Activated CD8-positive, alpha-beta memory T cell treated with anti-CD3 and anti-CD28 coated beads, Interleukin-2, amount 50 U/mL, for 24 hours (primary cell): ENCODE measurements around the gene EXOC2.

ENCODE experiments used
- DNase-seq: peaks from one replicate; pipeline ENCODE4 v3.0.0-alpha.2; 2020; ENCODE audit errors: extremely low read depth

The EXOC2 gene

DNA sequence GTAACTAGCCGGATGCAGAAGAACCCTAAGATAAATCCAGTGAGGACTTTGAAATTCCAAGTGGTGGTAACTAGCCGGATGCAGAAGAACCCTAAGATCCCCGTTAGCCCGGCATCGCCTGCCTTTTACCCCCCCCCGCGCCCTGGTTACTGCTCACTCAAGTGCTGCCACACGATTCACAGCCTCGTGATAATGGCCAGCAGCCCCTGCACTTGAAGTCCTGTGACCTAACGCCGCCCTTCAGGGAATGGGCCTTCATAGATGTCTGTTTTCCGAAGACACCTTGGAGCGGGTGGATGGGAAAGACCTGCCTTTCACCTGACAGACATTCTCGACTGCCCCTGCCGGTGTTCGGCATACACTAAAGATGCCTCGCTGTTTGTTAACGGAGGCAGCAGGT, 163.9 kb downstream of the EXOC2 start:
- DNase-seq, result no peak

DNA sequence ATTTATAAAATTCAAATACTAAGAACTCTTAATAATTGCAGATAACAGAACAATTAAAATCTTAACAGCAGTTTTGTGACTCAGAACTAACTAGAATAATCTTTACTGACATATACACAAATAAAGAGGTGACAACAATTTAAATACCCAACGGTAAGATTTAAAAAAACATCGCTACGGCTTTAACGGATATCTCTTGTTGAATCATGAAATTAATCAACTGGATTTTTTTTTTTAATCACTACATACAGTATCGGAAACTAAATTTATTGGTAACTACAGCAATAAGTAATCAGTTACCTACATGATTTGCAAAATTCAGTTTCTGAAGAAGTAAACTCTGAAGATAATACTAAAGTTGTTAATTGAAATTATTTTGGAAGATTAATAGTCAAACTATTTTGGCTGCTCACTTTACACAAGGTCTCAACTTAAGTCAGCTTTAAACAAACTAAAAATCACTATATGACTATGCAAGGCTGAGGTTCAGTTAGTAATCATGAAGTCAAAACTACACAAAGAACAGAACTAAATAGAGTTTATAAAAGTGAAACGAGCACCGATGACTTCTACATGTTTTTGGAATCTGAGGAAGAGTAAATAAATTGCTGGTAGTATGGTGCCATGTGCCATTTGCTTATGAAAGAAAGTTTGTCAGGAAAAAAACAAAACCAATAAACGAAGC, 164.8 kb downstream of the EXOC2 start:
- DNase-seq, result no peak

DNA sequence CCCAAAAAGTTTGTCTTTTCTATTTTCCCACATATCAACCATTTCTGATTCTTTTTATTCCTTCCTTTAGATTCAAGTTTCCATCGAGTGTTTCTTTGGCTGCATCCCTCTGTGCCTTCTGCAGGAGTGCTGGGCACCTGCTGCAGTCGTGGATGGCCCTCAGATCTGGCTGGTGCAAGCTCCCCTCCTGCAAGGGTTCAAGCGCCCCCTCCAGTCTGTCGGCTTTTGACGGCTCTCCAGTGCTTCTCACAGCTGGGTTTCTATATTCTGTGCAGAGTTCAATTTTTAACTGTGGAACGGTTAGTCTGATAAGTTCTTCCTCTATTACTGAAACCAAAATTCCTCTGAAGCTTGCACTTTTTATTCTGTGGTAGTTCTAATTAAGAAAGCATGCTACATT, 168.1 kb downstream of the EXOC2 start:
- no peak for DNase-seq

DNA sequence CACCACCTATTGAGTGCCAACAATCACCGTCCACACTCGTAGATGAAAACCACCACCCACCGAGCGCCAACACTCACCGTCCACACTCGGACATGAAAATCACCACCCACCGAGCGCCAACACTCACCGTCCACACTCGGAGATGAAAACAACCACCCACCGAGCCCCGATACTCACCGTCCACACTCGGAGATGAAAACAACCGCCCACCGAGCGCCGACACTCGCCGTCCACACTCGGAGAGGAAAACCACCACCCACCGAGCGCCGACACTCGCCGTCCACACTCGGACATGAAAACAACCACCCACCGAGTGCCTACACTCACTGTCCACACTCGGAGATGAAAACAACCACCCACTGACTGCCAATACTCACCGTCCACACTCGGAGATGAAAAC, 172.1 kb downstream of the EXOC2 start:
- DNase-seq, result no peak

DNA sequence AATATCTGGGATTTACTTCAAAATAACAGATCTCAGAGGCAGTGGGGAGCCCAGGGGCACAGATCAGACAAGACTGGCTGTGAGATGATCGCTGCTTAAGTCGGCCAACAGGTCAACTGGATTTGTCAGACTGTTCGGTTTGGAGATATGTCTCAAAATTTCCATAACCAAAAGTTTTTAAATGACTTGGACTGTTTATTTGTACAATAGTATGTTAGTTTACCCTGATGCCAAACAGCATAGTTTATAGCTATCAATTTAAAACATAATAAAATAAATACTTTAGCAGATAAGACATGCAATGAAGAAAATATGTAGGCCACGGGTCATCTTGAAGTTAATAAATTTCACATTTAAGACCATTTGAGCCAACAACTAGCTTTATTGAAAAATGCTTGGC, 174.7 kb downstream of the EXOC2 start:
- DNase-seq, result no peak

DNA sequence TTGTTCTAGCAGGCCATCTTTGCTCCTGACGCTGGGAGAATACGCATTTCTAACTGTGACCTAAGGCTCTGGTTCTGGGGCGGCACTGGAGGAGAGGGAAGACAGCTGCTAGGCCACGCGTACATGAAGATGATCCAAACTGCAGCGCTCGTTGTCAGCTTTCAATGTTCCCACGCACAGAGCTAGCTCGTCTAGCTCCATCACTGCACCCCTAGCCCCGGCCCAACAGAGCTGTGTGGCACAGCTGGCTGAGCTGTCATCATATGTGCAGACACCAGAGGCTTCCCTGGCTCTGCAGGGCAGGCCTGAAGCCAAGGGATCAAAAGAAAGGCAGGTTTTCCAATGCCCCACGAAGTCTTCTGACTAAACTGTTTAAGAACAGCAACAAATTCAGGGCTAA, 176.7 kb downstream of the EXOC2 start:
- DNase-seq, result no peak

DNA sequence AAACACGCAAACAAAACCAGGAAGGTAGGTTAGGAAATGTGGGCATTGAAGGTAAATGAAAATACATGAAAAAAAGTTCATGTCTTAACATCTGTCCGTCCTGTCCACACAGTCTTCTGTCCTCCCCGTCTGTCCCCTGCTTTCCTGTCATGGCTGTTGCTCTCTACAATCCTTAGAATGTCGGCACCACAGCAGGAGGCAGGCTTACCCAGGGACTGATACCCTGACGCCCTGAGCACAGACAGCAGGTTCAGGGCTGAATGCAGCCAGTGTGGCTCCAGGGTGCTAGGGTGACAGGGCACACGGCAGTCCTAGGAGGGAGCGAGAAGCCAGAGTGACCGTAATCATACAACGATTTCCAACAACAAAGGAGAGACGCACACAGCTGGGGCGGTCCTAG, 177.7 kb downstream of the EXOC2 start:
- no peak for DNase-seq

DNA sequence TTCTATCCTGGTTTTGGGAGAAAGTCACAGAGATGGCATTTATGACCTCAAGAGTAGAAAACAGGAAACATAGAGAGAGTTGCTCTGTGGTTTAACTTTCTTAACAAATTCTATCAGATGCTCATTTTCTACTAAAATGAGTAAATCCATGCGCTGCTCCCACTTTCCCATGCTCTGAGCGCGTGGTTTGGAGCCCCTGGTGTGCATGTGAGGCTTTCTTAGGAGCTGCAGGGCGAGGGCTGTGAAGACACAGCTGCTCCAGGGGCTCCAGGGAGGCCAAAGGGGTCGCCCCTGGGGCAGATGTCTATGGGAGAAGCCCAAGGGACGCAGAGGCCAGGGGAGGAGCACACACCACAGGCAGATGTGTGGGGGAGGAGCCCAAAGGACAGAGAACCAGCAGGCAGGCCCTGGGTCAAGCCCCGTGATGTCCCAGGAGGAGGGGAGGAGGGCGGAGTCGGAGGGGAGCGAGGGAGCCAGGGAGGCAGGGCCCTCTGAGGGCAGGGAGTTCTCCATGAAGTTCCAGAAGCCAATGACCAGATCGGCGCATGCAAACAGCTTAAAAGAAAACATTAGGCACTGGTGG, 178.5 kb downstream of the EXOC2 start:
- no peak for DNase-seq

DNA sequence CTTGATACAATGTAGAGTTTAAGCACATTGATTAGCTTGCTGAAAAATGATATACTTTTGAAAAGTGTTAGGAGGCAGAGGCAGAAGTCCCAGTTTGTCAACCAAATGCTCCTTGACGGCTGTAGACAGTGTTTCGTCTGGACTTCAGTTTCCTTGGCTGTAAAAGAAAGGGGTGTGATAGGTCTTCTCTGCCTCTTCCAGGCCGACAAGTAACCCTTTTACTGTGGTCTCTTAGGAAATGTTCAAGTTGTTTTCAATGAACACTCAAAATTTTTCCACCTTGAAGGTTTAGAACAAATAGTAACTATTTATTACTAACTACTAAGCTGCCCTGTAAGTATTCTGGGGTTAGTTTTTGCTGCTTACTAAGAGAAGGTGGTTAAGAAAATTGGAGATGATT, 179.0 kb downstream of the EXOC2 start:
- DNase-seq, result no peak

DNA sequence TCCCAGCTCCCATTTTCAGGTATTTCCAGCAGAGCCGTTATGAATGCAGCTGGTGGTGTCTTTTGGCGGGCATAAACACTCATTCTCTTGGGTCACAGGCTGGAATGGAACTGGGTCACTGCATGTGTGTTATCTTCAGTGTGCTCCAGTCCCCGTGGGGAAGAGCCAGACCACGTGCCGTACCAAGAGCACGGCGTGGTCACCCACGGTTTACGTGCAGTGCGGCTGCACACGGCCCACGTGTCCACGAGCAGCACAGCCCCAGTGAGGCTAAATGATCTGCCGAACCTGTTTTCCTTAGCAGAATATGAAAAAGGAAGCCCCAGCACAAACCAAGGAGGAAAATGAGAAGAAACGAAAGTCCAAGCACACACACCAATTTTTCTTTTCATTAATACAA, 179.9 kb downstream of the EXOC2 start:
- DNase-seq, result no peak

DNA sequence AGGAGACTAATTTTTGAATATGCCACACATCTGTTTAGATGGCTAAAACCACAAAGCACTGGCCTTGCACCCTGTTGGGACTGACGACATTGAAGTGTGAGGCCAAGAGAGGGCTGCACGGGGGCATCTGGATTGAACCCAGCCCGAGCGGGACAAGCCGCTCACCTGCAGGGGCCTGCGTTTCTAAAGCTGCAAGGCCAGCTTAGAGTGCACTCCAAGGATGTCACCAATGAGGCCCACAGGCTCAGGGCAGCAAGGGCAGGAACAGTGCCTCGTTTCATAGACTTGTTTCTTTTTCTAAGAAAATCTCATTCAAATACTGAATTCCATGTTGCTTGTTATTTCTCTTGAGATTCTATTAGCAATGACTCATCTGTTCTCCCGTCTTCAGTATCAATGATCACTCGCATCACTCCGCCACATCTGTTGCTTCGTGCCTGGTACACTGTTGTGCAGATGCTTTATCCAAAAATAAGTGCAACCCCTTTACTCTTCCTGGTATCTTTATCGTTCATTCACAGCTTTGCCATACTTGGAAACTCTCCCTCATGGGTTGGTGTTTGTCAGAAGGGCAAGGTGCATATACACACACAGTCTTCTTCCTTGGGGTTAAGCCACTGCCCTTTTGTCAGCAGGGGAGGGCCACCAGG, 181.3 kb downstream of the EXOC2 start:
- DNase-seq, result no peak

DNA sequence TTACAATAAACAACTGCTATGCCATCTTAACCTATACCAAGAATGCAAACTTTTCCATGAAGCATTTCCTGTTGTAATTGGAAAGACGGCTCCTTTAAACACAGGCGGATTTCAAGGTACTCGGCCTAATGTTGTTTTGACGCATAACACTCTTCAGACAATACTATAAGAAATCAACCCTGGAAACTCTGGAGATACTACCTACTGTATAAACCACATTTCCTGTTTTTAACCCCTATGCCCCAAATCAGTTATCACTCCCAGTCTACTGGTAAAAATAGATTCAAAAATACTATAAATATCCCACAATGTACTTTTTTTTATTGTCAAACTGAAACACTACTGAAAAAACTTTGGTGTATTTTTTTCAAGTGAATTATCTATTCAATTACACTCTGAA, 183.3 kb downstream of the EXOC2 start:
- no peak for DNase-seq

DNA sequence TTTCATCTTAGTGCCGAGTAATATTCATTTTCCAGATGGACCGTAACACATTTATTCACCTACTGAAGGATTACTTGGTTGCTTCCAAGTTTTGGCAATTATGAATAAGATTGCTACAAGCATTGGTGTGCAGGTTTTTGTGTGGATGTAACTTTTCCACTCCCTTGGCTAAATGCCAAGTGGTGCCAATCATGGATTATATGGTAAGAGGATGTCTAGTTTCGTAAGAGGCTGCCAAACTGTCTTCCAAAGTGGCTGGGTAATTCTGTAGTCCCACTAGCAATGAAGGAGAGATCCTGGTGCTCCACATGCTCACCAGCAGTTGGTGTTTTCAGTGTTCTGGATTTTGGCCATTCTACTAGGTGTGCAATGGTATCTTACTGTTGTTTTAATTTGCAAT, 184.3 kb downstream of the EXOC2 start:
- DNase-seq, result no peak

DNA sequence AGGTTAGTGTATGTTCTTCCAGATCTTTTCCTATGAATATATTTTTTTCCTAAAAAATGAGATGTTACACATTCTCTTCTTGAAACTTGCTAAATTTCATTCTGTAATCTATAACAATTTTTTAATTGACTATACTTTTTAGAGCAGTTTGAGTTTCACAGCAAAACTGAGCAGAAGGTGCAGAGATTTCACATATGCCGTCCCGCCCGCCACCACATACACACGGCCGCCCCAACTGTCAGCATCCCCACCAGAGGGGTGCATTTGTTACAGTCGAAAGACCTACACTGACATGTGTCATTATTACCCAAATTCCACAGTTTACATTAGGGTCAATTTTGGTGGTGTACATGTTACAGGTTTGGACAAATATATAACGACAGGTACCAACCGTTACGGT, 184.9 kb downstream of the EXOC2 start:
- no peak for DNase-seq

DNA sequence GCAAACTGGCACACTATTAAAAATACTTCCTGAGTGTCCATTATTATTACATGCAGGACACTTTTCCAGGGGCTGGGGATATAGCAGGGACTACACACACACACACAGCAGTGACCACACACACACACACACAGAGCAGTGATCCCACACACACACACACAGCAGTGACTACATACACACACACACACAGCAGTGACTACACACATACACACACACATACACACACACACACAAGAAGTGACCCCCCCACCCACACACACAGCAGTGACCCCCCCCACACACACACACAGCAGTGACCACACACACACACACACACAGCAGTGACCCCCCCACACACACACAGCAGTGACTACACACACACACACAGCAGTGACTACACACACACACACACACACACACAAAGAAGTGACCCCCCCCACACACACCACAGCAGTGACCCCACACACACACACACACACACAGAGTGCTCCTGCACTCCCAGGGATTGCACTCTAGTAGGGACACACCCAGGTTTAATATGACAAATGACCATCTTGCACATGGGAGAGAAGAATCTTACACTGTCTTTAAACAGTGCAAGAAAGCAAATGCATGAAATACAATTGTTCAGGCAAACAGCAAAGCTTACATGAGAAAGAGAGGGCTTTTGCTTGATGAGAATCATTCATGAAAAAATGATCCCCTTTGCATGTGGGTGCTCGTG, 185.9 kb downstream of the EXOC2 start:
- no peak for DNase-seq

DNA sequence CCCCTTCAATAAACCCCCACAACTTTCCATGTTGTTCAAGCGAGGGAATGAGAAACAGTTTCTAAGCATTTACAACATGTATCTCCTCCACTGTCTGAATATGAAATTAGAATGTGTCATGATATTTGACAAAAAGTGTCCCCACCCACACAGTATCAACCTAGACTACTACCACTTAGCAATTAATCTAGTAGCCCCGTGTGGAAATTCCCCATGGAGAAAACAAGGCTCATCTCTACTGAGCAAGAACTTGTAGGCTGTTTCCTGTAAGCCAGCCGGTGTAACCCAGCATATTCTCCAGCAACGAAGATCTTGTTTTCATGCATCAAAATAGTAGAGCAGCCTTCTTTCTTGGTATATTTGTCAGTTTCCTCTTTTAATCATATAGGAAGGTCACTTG, 186.4 kb downstream of the EXOC2 start:
- no peak for DNase-seq

DNA sequence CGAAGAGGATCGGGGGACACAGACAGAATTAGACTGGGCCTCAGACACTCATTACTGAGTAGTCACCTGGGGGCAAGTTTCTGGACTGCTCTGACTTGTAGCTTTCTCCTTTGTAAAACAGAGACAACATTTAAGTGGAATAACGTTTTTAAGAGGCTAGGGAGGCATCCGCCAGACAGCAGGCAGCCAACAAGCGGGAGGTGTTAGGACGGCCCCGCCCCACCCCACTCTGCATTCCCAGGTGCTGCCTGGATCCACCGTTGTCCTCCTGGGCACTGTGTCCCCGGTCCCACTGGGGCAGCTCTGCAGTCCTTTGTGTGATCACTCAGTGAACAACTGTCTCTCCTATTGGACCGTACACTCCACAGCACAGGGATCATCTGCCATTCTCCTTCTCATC, 187.6 kb downstream of the EXOC2 start:
- no peak for DNase-seq

DNA sequence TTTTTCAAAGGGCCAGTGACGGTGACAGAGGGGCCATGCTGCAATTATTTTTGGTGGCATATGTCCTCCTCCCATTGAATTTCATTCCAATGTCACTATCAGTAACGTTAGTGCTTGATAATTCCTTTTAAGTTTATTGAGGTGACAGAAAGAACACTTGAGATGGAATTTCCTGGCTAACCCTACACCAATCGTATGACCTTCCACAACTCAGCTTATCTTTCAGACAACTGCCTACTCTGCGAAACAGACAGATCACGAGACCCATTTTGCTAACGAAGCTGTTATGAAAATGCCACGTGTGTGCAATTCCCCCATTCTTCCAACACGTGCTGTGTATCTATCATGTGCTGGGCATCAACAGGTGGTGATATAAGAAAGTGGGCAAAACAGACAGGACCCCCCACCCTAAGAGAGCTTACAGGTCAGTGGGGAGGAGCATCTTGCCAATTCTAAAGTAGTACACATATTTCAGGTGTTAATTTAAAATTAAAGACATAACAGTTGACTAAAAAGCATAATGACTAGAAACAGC, 188.4 kb downstream of the EXOC2 start:
- DNase-seq, result no peak

DNA sequence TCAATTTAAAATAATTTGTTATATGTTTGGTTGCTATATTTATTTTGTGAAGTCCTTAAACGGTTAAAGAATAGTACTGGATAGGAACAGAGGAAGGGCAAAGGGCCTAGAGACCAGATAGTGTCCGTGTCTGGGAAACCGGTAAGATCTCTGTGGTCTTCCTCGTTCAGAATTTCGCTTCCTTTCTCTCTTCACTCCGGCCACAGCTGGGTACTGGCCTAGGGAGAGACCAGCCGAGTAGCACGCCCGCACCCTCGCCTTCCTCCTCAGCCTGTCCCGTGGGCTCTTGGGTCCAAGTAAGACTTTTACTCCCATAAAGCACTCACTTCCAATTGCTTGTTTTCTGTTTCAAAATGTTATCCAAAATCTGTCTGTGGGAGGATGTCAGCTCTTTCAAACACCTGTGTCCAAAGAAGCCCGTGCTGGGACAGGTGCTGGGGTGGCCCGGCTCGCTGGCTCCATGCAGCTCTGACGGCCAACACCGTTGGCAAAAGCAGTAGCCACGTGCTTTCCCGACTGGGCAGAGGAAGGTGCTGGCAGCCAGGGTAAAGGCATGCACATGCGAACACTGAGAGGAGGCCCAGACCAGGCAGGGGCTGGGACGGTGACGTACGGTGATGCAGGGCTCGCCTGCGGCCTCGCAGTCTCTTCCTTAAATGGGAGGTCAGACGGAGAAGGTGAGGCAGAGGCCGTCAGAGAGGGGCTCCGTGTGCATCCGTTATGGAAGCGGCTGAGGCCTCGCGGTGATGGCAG, 189.2 kb downstream of the EXOC2 start:
- no peak for DNase-seq

DNA sequence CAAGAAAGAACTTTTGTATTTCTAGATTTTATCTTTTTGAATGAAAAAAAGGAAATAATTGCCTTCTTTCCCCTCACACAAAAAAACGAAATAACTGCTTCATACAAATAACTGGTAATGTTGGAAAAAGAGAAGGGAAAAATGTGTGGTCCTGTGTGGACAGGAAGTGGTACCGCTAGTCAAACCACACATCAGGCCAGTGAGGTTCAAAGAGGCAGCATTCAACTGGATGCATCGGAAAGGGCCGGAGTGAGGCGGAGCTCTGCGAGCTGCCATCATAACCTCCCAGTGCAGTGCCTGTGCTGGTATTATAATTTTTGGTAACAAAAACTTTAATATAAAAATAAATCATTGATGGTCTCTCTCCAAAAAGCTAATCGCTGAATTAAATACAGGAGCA, 190.2 kb downstream of the EXOC2 start:
- DNase-seq, result no peak

DNA sequence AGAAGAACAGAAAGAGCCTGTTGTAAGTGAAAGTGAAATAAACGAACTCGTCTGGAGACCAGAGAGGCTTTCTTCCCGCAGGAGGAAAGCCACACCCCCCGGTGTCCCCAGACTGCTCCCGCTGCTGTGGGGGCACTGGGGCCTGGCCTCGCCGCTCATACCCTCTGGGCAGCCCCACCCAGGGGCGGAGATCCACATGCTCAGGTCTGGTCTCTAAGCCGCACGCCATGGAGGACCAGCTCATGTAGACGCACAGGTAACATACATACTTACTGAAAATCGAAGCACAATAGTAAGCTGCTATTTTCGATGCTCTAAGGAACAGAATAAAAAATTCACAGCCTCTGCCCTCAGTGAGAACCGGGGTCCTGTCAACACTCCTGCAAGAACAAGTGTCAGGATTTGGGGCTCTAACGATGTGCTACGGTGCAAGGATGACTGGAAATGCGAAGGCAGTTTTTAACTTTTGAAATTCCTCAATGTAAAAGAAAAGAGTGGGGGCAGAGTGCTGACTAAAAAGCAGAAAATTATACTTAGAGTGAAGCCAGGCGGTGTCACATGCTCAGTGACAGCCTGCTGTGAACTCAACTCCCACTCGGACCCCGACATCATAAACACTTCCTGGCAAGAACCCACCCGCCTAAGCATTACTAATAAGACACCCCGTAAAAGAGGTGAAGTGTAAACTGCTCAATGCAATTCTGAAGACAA, 190.9 kb downstream of the EXOC2 start:
- DNase-seq, result no peak
